Uterus (tissue), 2 donors: ENCODE results near the gene MAP3K5.

ENCODE experiments used
- CTCF ChIP-seq, 4 experiments: fragments of 200-600 bp in 2 of 4; fragments of 450-650 bp in 2 of 4; sonication (generic) in 2 of 4; IDR thresholded peaks; one replicate each; pipeline ENCODE4 v1.5.1; 2016 to 2019; ENCODE audit warnings: antibody characterized with exemption in 4 of 4, mild to moderate bottlenecking in 2 of 4, moderate library complexity in 1 of 4
- POLR2A ChIP-seq, 2 donors: fragments of 450-650 bp; IDR thresholded peaks; one replicate each; pipeline ENCODE4 v1.6.1; 2016; ENCODE audit warnings: antibody characterized with exemption in 2 of 2, mild to moderate bottlenecking in 1 of 2, moderate library complexity in 1 of 2

DNA sequence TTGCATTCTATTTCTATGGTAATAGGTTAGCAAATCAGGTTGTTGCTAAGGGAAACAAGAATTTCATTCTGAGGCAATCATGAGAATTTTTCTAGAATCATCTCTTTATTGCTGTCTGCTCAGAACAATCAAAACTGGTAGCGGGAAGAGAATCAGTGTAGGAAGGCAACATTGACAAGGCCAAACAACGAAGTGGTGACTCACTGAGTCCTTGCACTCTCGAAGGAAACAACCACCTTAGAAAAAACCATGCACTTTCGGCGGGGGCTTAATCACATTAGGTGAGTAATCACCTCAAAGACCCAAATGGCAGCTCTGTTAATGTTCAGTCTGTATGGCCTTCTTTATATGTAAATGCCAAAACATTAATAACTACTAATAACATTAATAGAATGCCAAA lies 163.3 kb downstream of the MAP3K5 start:
- TF ChIP-seq CTCF (IDR thresholded peaks at IDR 0.05) (no peak), POLR2A (IDR thresholded peaks at IDR 0.05) (no peak)
